ENCODE data around the gene ADAD1.

DNA sequence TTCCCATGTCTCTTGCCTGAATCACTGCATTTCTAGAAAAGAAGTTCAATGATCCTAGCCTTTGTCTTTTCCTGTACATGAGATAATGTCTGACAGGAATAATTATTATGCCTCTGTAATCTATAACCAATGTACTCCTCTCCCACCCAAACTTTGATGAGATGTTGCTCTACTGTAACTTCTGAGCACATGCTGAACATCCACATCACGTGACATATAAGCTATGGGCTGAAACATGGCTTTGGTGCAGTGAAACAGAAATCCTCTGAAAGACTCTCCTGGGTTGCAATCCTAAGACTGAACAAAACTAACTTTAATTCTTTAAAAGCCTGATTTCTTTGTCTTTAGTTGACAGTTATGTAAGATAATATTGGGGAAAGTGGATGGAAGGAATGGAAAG lies 1.5 kb upstream of the ADAD1 start:
- TF ChIP-seq, protein P1, sequence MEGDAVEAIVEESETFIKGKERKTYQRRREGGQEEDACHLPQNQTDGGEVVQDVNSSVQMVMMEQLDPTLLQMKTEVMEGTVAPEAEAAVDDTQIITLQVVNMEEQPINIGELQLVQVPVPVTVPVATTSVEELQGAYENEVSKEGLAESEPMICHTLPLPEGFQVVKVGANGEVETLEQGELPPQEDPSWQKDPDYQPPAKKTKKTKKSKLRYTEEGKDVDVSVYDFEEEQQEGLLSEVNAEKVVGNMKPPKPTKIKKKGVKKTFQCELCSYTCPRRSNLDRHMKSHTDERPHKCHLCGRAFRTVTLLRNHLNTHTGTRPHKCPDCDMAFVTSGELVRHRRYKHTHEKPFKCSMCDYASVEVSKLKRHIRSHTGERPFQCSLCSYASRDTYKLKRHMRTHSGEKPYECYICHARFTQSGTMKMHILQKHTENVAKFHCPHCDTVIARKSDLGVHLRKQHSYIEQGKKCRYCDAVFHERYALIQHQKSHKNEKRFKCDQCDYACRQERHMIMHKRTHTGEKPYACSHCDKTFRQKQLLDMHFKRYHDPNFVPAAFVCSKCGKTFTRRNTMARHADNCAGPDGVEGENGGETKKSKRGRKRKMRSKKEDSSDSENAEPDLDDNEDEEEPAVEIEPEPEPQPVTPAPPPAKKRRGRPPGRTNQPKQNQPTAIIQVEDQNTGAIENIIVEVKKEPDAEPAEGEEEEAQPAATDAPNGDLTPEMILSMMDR (IDR thresholded peaks at IDR 0.05) = no peak
- no peak for TF ChIP-seq POLR2A (IDR thresholded peaks at IDR 0.05)

Data from uterus (tissue), 2 donors.